HepG2 (cell line): ENCODE results near the gene ESRP2. TPM values are rescaled to one million over a fixed set of nuclear protein-coding genes. Genes with fewer than 3 reads are reported as not detected.

Experiments
- BRD4 ChIP-seq: sonication (generic); formaldehyde crosslinking; IDR thresholded peaks from 2 replicates; pipeline ENCODE4 v1.4.0; 2020; ENCODE audit warnings: missing genetic modification reagents
- CSRNP1 ChIP-seq: sonication (generic); formaldehyde crosslinking; IDR thresholded peaks from 2 replicates; pipeline ENCODE4 v1.8.1; 2023; ENCODE audit warnings: mild to moderate bottlenecking, missing genetic modification reagents
- MIXL1 ChIP-seq: IDR thresholded peaks from 2 replicates; pipeline ENCODE4 v1.6.1; 2016
- MLXIP ChIP-seq: sonication (generic); formaldehyde crosslinking; IDR thresholded peaks from 2 replicates; pipeline ENCODE4 v1.9.0; 2021; ENCODE audit warnings: missing genetic modification reagents, borderline replicate concordance
- NR2C2 ChIP-seq: sonication (generic); formaldehyde crosslinking; IDR thresholded peaks from 2 replicates; pipeline ENCODE4 v1.4.0; 2020; ENCODE audit warnings: missing genetic modification reagents, mild to moderate bottlenecking, moderate library complexity, borderline replicate concordance
- REXO4 ChIP-seq: sonication (generic); formaldehyde crosslinking; IDR thresholded peaks from 2 replicates; pipeline ENCODE4 v1.8.0; 2022; ENCODE audit warnings: missing genetic modification reagents, mild to moderate bottlenecking, borderline replicate concordance
- SP2 ChIP-seq: sonication (generic); formaldehyde crosslinking; IDR thresholded peaks from 2 replicates; pipeline ENCODE4 v1.5.1; 2020; ENCODE audit warnings: mild to moderate bottlenecking, missing genetic modification reagents
- ZFYVE20 ChIP-seq: sonication (generic); formaldehyde crosslinking; IDR thresholded peaks from 2 replicates; pipeline ENCODE4 v1.8.0; 2023; ENCODE audit warnings: low read depth, mild to moderate bottlenecking, moderate library complexity, missing genetic modification reagents, borderline replicate concordance
- ZNF160 ChIP-seq: sonication (generic); formaldehyde crosslinking; IDR thresholded peaks from 2 replicates; pipeline ENCODE4 v1.8.0; 2022; ENCODE audit warnings: mild to moderate bottlenecking, inconsistent platforms, missing genetic modification reagents
- ZNF343 ChIP-seq: sonication (generic); formaldehyde crosslinking; IDR thresholded peaks from 2 replicates; pipeline ENCODE4 v1.4.0; 2020; ENCODE audit warnings: mild to moderate bottlenecking, missing genetic modification reagents
- ZNF362 ChIP-seq: sonication (generic); formaldehyde crosslinking; IDR thresholded peaks from 2 replicates; pipeline ENCODE4 v1.4.0; 2020; ENCODE audit warnings: missing genetic modification reagents, mild to moderate bottlenecking, borderline replicate concordance
- ZNF484 ChIP-seq: sonication (generic); formaldehyde crosslinking; IDR thresholded peaks from 2 replicates; pipeline ENCODE4 v1.5.1; 2020; ENCODE audit warnings: mild to moderate bottlenecking, low read depth, missing genetic modification reagents, borderline replicate concordance
- ZNF546 ChIP-seq: sonication (generic); formaldehyde crosslinking; conservative IDR thresholded peaks from 2 replicates; pipeline ENCODE4 v1.8.1; 2023; ENCODE audit warnings: mild to moderate bottlenecking, missing genetic modification reagents
- ZNF562 ChIP-seq: sonication (generic); formaldehyde crosslinking; IDR thresholded peaks from 2 replicates; pipeline ENCODE4 v1.8.0; 2022; ENCODE audit warnings: missing genetic modification reagents, borderline replicate concordance
- ZNF704 ChIP-seq: sonication (generic); formaldehyde crosslinking; IDR thresholded peaks from 2 replicates; pipeline ENCODE4 v1.8.1; 2023; ENCODE audit warnings: mild to moderate bottlenecking, inconsistent platforms, moderate library complexity, missing genetic modification reagents, borderline replicate concordance
- polyA plus RNA-seq, 8 experiments: library from polyadenylated mRNA; depleted of rRNA in 3 of 8; stranded (reverse) in 7 of 8; unstranded in 1 of 8; fragments of >200 nt; fragmentation: Illumina TruSeq in 4 of 8; extraction: Trizol in 4 of 8; gene quantifications; 2 replicates each; pipeline versions ENCODE4 v1.2.1 to v1.2.3, GENCODE V29; 2011 to 2016; ENCODE audit warnings: low read depth in 4 of 8, missing spikeins in 1 of 8, mixed read lengths in 1 of 8; ENCODE audit not compliant: insufficient read depth in 1 of 8
- total RNA-seq, 5 experiments: library from RNA; depleted of rRNA; stranded (reverse); fragments of >200 nt; fragmentation: Illumina TruSeq; extraction: Trizol; gene quantifications; 2 replicates each; pipeline ENCODE4 v1.2.3, GENCODE V29; 2016; ENCODE audit warnings: low read depth in 1 of 5
- TF ChIP-seq, protein P1 (sequence below), 2 experiments: sonication (generic) in 1 of 2; formaldehyde crosslinking in 1 of 2; IDR thresholded peaks; 2 replicates each; pipeline versions ENCODE4 v1.4.0 to v1.6.1; 2016 to 2020; ENCODE audit warnings: borderline replicate concordance in 1 of 2, low read depth in 1 of 2, mild to moderate bottlenecking in 1 of 2, missing genetic modification reagents in 1 of 2

Gene ESRP2
- total and polyA plus RNA-seq, 2 of the 13 experiments (the other 11 are each of a cell fraction or from before 2014, with no cell fraction given) = 21.1 to 32.4 TPM

DNA sequence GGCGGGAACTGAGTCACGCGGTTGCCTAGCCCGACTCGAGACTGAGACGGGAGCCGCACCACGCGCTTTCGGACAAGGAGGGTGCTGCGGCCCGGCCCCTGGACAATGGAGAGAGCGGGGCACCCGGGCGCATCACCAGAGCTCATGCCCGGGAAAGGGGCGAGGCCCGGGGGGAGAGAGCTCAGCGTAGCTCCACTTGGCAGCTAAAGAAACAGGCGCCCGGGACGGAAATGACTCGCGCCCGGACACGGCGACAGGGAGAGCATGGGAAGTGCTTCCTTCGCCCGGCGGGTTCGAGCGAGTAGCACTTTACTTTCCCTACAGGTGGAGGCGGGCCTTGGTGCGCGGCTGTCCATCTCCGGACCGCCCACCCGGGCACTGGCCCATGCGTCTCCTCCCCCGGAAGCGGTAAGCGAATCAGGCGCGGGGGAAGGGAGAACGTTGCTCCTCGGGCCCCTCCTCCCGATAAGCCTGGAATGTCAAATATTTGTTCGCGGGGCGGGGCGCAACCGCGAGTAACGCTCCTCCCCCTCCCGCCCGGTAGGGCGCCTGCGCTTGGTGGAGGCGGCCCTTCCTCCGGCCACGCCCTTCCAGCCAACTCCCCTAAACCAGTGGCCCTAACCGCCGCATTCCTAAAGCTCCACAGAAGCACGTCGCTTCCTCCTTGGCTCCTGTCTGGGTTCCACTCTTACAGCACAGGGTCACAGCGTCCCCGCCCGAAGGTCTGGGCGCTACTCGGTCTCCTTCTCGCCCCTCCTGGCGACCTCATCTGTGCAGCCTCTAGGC is 1.5 kb upstream of the ESRP2 start (continued):
- TF ChIP-seq ZNF160 (CRISPR knock-in tag) (peak; percentile 85), NR2C2 (CRISPR knock-in tag) (peak; percentile 82), ZNF562 (CRISPR knock-in tag) (no peak), CSRNP1 (CRISPR knock-in tag) (peak; percentile 73), ZFYVE20 (CRISPR knock-in tag) (no peak), MLXIP (CRISPR knock-in tag) (no peak), SP2 (CRISPR knock-in tag) (peak; percentile 83), BRD4 (CRISPR knock-in tag) (peak; percentile 63; the same call in 1 of the 2 replicates), ZNF546 (CRISPR knock-in tag) (no peak; the same call in 1 of the 2 replicates), ZNF704 (CRISPR knock-in tag) (no peak), ZNF484 (CRISPR knock-in tag) (no peak), MIXL1 (CRISPR knock-in tag) (peak; percentile 65), REXO4 (0 out of 2 replicates have a peak, but pooled peaks have one; percentile 6), ZNF362 (CRISPR knock-in tag) (no peak; the same call in 1 of the 2 replicates), ZNF343 (no peak)
- TF ChIP-seq, protein P1, sequence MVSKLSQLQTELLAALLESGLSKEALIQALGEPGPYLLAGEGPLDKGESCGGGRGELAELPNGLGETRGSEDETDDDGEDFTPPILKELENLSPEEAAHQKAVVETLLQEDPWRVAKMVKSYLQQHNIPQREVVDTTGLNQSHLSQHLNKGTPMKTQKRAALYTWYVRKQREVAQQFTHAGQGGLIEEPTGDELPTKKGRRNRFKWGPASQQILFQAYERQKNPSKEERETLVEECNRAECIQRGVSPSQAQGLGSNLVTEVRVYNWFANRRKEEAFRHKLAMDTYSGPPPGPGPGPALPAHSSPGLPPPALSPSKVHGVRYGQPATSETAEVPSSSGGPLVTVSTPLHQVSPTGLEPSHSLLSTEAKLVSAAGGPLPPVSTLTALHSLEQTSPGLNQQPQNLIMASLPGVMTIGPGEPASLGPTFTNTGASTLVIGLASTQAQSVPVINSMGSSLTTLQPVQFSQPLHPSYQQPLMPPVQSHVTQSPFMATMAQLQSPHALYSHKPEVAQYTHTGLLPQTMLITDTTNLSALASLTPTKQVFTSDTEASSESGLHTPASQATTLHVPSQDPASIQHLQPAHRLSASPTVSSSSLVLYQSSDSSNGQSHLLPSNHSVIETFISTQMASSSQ (IDR thresholded peaks at IDR 0.05; ENCODE audit: low read depth) = no peak
- TF ChIP-seq, protein P1 (CRISPR knock-in tag; IDR thresholded peaks at IDR 0.05; ENCODE audit: borderline replicate concordance) = peak; percentile 80; the same call in 1 of the 2 replicates
